ENCODE measurements around the gene STARD5. TPM values are rescaled to one million over a fixed set of nuclear protein-coding genes. Genes with fewer than 3 reads are reported as not detected.
"Not testable (repeated sequence)": the region's sequence is repeated elsewhere in the genome, so short reads cannot be mapped to it uniquely, and the experiment has no call there.

The STARD5 gene
- total and polyA plus RNA-seq, 4 donors = 1.1 to 47.0 (median 35.7) TPM

DNA sequence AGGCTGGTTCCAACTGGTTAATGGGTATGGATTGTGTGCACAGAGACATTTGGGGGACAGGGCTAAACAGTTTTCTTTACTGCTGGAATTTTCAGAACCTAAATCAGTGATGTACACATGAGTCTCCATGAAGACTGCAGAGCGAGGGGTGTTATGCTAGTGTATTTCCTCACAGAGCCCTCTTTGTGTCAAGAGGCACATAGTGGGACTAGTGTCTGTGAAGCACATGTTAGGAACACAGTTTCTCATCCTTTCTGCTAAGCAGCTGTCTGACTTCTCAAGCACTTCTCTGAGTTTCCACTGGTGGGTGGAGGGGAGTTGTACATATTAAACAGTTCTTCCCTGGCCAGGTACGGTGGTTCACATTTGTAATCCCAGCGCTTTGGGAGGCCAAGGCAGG lies 9.4 kb upstream of the STARD5 start:
- Histone ChIP-seq H3K4me3 (ENCODE audit: low read depth in 1 of 3, low read length in 3 of 3) (no peak overlapping the region), H3K9ac (ENCODE audit: low read depth in 1 of 2, low read length in 2 of 2) (no peak overlapping the region), H3K36me3 (ENCODE audit: control insufficient read depth in 4 of 4, insufficient read depth in 3 of 4, low read depth in 1 of 4, low read length in 3 of 4) (no peaks in the 10 kb centered on the region), H3K4me1 (ENCODE audit: control insufficient read depth in 4 of 4, insufficient read depth in 4 of 4, low read length in 3 of 4) (peaks cover 0 to 9% (median 1%) of the 10 kb centered on the region in 4 donors), H3K27ac (ENCODE audit: low read depth in 1 of 2, low read length in 2 of 2) (no peak overlapping the region), H3K27me3 (ENCODE audit: control insufficient read depth in 4 of 4, insufficient read depth in 4 of 4, low read length in 3 of 4) (no peaks in the 10 kb centered on the region), H3K9me3 (ENCODE audit: control insufficient read depth in 4 of 4, low read length in 3 of 4) (no peaks in the 10 kb centered on the region)
- DNase-seq (ENCODE audit: low spot score) = no peak
- TF ChIP-seq, protein P1, sequence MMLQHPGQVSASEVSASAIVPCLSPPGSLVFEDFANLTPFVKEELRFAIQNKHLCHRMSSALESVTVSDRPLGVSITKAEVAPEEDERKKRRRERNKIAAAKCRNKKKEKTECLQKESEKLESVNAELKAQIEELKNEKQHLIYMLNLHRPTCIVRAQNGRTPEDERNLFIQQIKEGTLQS (IDR thresholded peaks at IDR 0.05) = no peak
- TF ChIP-seq EGR1 (IDR thresholded peaks at IDR 0.05; ENCODE audit: low read depth in 2 of 2) = no peak
- TF ChIP-seq TAF1 (conservative IDR thresholded peaks at IDR 0.05) = no peak
- no peak for TF ChIP-seq FOXA1 (IDR thresholded peaks at IDR 0.05)
- TF ChIP-seq, protein P2, sequence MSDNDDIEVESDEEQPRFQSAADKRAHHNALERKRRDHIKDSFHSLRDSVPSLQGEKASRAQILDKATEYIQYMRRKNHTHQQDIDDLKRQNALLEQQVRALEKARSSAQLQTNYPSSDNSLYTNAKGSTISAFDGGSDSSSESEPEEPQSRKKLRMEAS (IDR thresholded peaks at IDR 0.05) = no peak
- TF ChIP-seq, protein P3, sequence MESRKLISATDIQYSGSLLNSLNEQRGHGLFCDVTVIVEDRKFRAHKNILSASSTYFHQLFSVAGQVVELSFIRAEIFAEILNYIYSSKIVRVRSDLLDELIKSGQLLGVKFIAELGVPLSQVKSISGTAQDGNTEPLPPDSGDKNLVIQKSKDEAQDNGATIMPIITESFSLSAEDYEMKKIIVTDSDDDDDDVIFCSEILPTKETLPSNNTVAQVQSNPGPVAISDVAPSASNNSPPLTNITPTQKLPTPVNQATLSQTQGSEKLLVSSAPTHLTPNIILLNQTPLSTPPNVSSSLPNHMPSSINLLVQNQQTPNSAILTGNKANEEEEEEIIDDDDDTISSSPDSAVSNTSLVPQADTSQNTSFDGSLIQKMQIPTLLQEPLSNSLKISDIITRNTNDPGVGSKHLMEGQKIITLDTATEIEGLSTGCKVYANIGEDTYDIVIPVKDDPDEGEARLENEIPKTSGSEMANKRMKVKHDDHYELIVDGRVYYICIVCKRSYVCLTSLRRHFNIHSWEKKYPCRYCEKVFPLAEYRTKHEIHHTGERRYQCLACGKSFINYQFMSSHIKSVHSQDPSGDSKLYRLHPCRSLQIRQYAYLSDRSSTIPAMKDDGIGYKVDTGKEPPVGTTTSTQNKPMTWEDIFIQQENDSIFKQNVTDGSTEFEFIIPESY (IDR thresholded peaks at IDR 0.05) = no peak
- no peak for TF ChIP-seq FOXA2 (IDR thresholded peaks at IDR 0.05)
- TF ChIP-seq HNF4G (IDR thresholded peaks at IDR 0.05) = no peak
- no peak for TF ChIP-seq RAD21 (IDR thresholded peaks at IDR 0.05)
- WGBS = 97% methylated on average over 3 of the region's 3 CpGs

DNA sequence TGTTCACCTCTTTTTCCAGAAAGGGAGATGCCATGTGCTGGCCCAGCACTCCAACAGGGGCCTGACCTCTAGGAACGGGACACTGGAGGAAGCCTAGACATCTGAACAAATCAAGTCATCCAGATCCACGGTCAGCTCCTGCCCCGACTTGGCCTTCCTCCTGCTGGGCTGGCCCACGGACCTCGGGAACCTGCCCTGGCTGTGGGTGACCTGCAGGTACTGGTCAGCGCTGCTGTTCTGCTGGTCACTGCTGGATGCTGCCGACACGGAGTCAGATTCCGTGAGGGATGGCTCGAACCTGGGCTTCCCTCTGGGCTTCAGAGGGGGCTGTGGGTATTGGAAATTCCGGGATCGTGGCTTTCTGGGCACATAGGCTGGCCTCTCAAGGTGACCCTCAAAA lies 8.4 kb upstream of the STARD5 start:
- no peak overlapping the region for H3K27ac ChIP-seq (ENCODE audit: low read depth in 1 of 2, low read length in 2 of 2)
- no peaks in the 10 kb centered on the region for H3K36me3 ChIP-seq (ENCODE audit: control insufficient read depth in 4 of 4, insufficient read depth in 3 of 4, low read depth in 1 of 4, low read length in 3 of 4)
- no peaks in the 10 kb centered on the region for H3K9me3 ChIP-seq (ENCODE audit: control insufficient read depth in 4 of 4, low read length in 3 of 4)
- H3K4me1 ChIP-seq (ENCODE audit: control insufficient read depth in 4 of 4, insufficient read depth in 4 of 4, low read length in 3 of 4) = peaks cover 0 to 9% (median 1%) of the 10 kb centered on the region in 4 donors
- TF ChIP-seq NR2F2 (IDR thresholded peaks at IDR 0.05) (no peak), GABPA (IDR thresholded peaks at IDR 0.05 in 1 of 2, conservative IDR thresholded peaks at IDR 0.05 in 1 of 2) (no peak), HNF4G (IDR thresholded peaks at IDR 0.05) (no peak)
- TF ChIP-seq, protein P2 (IDR thresholded peaks at IDR 0.05) = no peak
- TF ChIP-seq, protein P3 (IDR thresholded peaks at IDR 0.05) = no peak
- H3K27me3 ChIP-seq (ENCODE audit: control insufficient read depth in 4 of 4, insufficient read depth in 4 of 4, low read length in 3 of 4) = no peaks in the 10 kb centered on the region
- 97% methylated on average over 12 of the region's 12 CpGs for WGBS
- H3K4me3 ChIP-seq (ENCODE audit: low read depth in 1 of 3, low read length in 3 of 3) = no peak overlapping the region
- no peak overlapping the region for H3K9ac ChIP-seq (ENCODE audit: low read depth in 1 of 2, low read length in 2 of 2)
- DNase-seq (ENCODE audit: low spot score) = no peak

DNA sequence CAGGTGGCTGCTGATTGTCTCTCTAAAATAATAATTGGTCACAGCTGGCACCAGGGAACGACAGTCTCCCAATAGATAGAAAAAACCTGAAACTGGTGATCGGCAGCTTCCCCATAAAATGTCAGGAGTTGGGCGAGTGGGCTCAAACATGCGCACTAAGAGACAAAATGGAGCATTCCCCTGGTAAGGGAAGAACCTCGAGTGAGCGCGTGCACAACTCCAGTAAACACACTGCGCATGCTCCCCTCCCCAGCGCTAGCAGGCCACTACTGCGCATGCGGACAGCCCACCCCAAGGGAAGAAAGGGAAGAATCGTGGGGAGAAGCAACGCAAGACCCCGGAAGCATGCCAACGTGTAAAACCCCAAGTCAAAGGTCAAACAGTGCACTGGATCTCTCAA lies 7.7 kb upstream of the STARD5 start:
- no peak overlapping the region for H3K27ac ChIP-seq (ENCODE audit: low read depth in 1 of 2, low read length in 2 of 2)
- H3K9me3 ChIP-seq (ENCODE audit: control insufficient read depth in 4 of 4, low read length in 3 of 4) = no peaks in the 10 kb centered on the region
- TF ChIP-seq, protein P4, sequence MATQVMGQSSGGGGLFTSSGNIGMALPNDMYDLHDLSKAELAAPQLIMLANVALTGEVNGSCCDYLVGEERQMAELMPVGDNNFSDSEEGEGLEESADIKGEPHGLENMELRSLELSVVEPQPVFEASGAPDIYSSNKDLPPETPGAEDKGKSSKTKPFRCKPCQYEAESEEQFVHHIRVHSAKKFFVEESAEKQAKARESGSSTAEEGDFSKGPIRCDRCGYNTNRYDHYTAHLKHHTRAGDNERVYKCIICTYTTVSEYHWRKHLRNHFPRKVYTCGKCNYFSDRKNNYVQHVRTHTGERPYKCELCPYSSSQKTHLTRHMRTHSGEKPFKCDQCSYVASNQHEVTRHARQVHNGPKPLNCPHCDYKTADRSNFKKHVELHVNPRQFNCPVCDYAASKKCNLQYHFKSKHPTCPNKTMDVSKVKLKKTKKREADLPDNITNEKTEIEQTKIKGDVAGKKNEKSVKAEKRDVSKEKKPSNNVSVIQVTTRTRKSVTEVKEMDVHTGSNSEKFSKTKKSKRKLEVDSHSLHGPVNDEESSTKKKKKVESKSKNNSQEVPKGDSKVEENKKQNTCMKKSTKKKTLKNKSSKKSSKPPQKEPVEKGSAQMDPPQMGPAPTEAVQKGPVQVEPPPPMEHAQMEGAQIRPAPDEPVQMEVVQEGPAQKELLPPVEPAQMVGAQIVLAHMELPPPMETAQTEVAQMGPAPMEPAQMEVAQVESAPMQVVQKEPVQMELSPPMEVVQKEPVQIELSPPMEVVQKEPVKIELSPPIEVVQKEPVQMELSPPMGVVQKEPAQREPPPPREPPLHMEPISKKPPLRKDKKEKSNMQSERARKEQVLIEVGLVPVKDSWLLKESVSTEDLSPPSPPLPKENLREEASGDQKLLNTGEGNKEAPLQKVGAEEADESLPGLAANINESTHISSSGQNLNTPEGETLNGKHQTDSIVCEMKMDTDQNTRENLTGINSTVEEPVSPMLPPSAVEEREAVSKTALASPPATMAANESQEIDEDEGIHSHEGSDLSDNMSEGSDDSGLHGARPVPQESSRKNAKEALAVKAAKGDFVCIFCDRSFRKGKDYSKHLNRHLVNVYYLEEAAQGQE (IDR thresholded peaks at IDR 0.05) = no peak
- TF ChIP-seq, protein P2 (IDR thresholded peaks at IDR 0.05) = no peak
- H3K27me3 ChIP-seq (ENCODE audit: control insufficient read depth in 4 of 4, insufficient read depth in 4 of 4, low read length in 3 of 4) = no peaks in the 10 kb centered on the region
- 94% methylated on average over 15 of the region's 15 CpGs for WGBS
- H3K4me1 ChIP-seq (ENCODE audit: control insufficient read depth in 4 of 4, insufficient read depth in 4 of 4, low read length in 3 of 4) = peaks cover 0 to 15% (median 4%) of the 10 kb centered on the region in 4 donors
- H3K9ac ChIP-seq (ENCODE audit: low read depth in 1 of 2, low read length in 2 of 2) = no peak overlapping the region
- H3K36me3 ChIP-seq (ENCODE audit: control insufficient read depth in 4 of 4, insufficient read depth in 3 of 4, low read depth in 1 of 4, low read length in 3 of 4) = no peaks in the 10 kb centered on the region
- DNase-seq (ENCODE audit: low spot score) = no peak
- H3K4me3 ChIP-seq (ENCODE audit: low read depth in 1 of 3, low read length in 3 of 3) = no peak overlapping the region

DNA sequence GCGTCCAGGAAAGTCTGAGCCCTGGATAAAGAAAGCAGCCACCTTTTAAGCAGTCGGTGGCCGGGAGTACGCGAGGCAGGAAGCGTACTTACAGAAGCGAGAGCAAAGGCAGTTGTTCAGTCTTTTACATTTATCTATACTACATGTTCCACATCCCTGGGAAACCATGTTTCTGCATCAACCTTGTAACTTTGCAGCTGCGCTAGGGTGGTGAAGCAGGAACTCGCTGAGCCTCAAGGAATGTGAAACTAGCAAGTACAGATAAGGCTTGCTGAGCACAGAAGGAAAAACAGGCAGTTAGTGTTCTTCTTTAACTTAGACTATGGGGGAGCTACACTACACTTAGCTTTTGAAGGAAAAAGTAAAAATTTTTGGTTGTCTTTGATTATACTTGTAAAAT lies 7.2 kb upstream of the STARD5 start:
- H3K9me3 ChIP-seq (ENCODE audit: control insufficient read depth in 4 of 4, low read length in 3 of 4); H3K27ac ChIP-seq (ENCODE audit: low read depth in 1 of 2, low read length in 2 of 2); H3K9ac ChIP-seq (ENCODE audit: low read depth in 1 of 2, low read length in 2 of 2); H3K4me3 ChIP-seq (ENCODE audit: low read depth in 1 of 3, low read length in 3 of 3); DNase-seq (ENCODE audit: low spot score); H3K36me3 ChIP-seq (ENCODE audit: control insufficient read depth in 4 of 4, insufficient read depth in 3 of 4, low read depth in 1 of 4, low read length in 3 of 4); H3K27me3 ChIP-seq (ENCODE audit: control insufficient read depth in 4 of 4, insufficient read depth in 4 of 4, low read length in 3 of 4): not testable (repeated sequence)
- WGBS = 79% methylated on average over 9 of the region's 9 CpGs
- H3K4me1 ChIP-seq (ENCODE audit: control insufficient read depth in 4 of 4, insufficient read depth in 4 of 4, low read length in 3 of 4) = peaks cover 0 to 18% (median 8%) of the 10 kb centered on the region in 4 donors
